HG03460 (cell line): ENCODE data around the gene TMPRSS6.

ENCODE experiments used
- ATAC-seq: cut with Tn5 transposase; IDR thresholded peaks from one replicate; pipeline ENCODE4 v1.9.1; 2021; ENCODE audit not compliant: unreplicated experiment

The TMPRSS6 gene

DNA sequence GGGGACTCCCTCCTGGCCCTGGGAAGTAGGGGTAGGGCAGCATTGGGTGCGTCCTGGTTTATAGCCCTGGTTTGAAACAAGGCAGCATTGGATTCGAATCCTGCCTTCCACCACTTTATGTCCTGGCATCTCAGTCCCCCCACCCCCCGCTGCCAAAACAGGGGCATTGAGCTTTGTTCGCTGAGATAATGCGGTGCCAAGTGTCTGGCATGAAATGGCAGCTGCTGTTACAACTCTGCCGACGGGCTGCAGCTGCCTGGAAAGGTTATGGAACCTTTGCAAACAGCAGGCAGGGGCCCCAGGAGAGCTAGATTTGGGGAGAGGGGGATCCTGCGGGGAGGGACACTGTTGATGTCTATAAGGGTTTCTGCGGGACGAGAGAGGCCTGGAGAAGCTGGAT, 92.2 kb downstream of the TMPRSS6 start:
- ATAC-seq = no peak

GRCh38 chr22:37016134-37016910, 93.2 kb downstream of the TMPRSS6 start:
- ATAC-seq = no peak

DNA sequence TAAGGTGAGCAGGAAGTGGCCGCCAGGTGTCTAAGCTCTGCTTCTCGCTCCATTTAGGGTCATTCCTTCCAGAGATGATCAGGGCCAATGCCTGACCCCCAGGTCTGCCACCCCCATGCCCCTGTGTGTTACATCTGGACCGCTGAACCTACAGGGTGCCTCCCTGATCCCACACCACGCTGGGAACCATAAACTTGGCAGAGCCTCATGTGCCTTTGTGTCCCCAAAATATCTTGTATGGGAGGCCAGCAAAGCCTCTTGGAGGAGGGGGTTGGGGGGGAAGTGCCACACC, 94.0 kb downstream of the TMPRSS6 start:
- no peak for ATAC-seq
